ENCODE results near the gene CLSTN2.

DNA sequence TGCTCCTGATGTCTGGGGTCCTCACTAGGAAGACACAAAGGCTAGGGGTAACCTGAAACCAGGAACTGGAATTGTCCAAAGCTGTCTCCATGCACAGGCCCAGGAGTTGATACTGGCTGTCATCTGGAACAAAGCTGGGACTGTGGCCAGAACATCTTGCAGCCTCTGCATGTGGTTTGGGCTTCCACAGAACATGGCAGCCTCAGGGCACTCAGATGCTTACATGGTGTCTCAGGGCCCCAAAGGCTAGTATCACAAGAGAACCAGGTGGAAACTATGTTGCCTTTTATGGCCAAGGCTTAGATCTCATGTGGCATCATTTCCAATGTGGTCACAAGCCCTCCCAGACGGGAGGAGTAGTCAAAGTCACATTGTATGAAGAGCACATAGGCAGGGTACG is 407.7 kb downstream of the CLSTN2 start:
- TF ChIP-seq, protein P1, sequence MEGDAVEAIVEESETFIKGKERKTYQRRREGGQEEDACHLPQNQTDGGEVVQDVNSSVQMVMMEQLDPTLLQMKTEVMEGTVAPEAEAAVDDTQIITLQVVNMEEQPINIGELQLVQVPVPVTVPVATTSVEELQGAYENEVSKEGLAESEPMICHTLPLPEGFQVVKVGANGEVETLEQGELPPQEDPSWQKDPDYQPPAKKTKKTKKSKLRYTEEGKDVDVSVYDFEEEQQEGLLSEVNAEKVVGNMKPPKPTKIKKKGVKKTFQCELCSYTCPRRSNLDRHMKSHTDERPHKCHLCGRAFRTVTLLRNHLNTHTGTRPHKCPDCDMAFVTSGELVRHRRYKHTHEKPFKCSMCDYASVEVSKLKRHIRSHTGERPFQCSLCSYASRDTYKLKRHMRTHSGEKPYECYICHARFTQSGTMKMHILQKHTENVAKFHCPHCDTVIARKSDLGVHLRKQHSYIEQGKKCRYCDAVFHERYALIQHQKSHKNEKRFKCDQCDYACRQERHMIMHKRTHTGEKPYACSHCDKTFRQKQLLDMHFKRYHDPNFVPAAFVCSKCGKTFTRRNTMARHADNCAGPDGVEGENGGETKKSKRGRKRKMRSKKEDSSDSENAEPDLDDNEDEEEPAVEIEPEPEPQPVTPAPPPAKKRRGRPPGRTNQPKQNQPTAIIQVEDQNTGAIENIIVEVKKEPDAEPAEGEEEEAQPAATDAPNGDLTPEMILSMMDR (IDR thresholded peaks at IDR 0.05; ENCODE audit: low read depth, low read length, poor library complexity, severe bottlenecking) = no peak
- no peak for TF ChIP-seq EZH2phosphoT487 (IDR thresholded peaks at IDR 0.05; ENCODE audit: borderline replicate concordance, low read length)

All from DOHH2 (cell line).